GM23338 (cell line): ENCODE results near the gene LRMDA.

Experiments used
- CREB1 ChIP-seq: fragments of 250-450 bp; sonication (Bioruptor Pico); IDR thresholded peaks from 2 replicates; pipeline ENCODE4 v1.5.0; 2020; ENCODE audit warnings: low read depth, mild to moderate bottlenecking, moderate library complexity
- EZH2 ChIP-seq: fragments of 200-600 bp; sonication (generic); IDR thresholded peaks from one replicate; pipeline ENCODE4 v1.8.0; 2017; ENCODE audit warnings: antibody characterized with exemption, mild to moderate bottlenecking, low read depth; ENCODE audit not compliant: unreplicated experiment
- EZH2phosphoT487 ChIP-seq: fragments of 200-600 bp; sonication (generic); IDR thresholded peaks from one replicate; pipeline ENCODE4 v1.8.1; 2018; ENCODE audit warnings: antibody characterized with exemption; ENCODE audit not compliant: unreplicated experiment
- POLR2AphosphoS5 ChIP-seq: IDR thresholded peaks from 2 replicates; pipeline ENCODE4 v1.6.1; 2016; ENCODE audit warnings: antibody characterized with exemption, low read depth
- TF ChIP-seq, protein P1 (sequence below): IDR thresholded peaks from 2 replicates; pipeline ENCODE4 v1.6.1; 2016; ENCODE audit warnings: antibody characterized with exemption
- TF ChIP-seq, protein P2 (sequence below), 2 experiments: fragments of 200-600 bp in 1 of 2; sonication (generic) in 1 of 2; conservative IDR thresholded peaks; 2 replicates each; pipeline versions ENCODE4 v1.5.1 to v1.6.1; 2016 to 2017; ENCODE audit warnings: antibody characterized with exemption in 2 of 2, low read depth in 2 of 2, mild to moderate bottlenecking in 2 of 2, moderate library complexity in 1 of 2
- TF ChIP-seq, protein P3 (sequence below): IDR thresholded peaks from one replicate; pipeline ENCODE4 v1.6.1; 2018; ENCODE audit warnings: antibody characterized with exemption; ENCODE audit not compliant: unreplicated experiment

DNA sequence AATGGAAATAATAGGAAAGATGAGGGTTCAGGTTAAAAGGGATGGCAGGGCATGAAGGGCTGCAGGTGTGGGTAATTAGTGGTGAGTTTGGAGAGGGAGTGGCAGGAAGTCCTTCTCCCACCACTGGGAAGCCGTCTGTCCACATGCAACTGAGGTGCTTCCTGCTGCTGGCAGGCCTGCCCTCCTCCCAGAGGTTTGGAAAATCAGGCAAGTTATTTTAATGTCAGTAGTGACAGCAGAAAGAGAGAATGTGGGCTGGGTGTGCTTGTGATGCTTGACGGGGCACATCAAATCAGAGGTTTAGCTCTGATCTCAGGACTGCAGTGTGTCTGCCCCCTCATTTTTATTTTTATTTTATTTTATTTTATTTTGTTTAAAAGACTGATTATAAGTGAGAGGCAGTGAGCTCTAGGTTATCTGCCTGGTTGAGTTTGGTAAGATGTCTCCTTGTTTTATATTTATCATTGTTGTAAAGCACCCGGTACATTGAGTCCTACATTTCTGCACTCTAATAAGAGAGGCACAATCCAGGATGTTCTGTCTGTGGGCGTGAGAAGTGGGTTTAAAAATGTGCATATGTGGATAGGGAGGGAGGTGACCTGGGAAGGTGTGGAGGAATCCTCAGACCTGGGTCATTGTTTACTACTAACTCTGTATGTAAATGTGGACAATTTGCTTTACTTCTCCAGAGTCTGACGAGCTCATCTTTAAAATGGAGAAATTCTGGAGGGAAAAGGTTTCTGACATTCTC, 504.4 kb downstream of the LRMDA start:
- TF ChIP-seq, protein P1, sequence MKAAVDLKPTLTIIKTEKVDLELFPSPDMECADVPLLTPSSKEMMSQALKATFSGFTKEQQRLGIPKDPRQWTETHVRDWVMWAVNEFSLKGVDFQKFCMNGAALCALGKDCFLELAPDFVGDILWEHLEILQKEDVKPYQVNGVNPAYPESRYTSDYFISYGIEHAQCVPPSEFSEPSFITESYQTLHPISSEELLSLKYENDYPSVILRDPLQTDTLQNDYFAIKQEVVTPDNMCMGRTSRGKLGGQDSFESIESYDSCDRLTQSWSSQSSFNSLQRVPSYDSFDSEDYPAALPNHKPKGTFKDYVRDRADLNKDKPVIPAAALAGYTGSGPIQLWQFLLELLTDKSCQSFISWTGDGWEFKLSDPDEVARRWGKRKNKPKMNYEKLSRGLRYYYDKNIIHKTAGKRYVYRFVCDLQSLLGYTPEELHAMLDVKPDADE = no peak
- TF ChIP-seq, protein P2, sequence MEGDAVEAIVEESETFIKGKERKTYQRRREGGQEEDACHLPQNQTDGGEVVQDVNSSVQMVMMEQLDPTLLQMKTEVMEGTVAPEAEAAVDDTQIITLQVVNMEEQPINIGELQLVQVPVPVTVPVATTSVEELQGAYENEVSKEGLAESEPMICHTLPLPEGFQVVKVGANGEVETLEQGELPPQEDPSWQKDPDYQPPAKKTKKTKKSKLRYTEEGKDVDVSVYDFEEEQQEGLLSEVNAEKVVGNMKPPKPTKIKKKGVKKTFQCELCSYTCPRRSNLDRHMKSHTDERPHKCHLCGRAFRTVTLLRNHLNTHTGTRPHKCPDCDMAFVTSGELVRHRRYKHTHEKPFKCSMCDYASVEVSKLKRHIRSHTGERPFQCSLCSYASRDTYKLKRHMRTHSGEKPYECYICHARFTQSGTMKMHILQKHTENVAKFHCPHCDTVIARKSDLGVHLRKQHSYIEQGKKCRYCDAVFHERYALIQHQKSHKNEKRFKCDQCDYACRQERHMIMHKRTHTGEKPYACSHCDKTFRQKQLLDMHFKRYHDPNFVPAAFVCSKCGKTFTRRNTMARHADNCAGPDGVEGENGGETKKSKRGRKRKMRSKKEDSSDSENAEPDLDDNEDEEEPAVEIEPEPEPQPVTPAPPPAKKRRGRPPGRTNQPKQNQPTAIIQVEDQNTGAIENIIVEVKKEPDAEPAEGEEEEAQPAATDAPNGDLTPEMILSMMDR (conservative IDR thresholded peaks at IDR 0.05; ENCODE audit: low read depth in 2 of 2) = no peak
- TF ChIP-seq, protein P3, sequence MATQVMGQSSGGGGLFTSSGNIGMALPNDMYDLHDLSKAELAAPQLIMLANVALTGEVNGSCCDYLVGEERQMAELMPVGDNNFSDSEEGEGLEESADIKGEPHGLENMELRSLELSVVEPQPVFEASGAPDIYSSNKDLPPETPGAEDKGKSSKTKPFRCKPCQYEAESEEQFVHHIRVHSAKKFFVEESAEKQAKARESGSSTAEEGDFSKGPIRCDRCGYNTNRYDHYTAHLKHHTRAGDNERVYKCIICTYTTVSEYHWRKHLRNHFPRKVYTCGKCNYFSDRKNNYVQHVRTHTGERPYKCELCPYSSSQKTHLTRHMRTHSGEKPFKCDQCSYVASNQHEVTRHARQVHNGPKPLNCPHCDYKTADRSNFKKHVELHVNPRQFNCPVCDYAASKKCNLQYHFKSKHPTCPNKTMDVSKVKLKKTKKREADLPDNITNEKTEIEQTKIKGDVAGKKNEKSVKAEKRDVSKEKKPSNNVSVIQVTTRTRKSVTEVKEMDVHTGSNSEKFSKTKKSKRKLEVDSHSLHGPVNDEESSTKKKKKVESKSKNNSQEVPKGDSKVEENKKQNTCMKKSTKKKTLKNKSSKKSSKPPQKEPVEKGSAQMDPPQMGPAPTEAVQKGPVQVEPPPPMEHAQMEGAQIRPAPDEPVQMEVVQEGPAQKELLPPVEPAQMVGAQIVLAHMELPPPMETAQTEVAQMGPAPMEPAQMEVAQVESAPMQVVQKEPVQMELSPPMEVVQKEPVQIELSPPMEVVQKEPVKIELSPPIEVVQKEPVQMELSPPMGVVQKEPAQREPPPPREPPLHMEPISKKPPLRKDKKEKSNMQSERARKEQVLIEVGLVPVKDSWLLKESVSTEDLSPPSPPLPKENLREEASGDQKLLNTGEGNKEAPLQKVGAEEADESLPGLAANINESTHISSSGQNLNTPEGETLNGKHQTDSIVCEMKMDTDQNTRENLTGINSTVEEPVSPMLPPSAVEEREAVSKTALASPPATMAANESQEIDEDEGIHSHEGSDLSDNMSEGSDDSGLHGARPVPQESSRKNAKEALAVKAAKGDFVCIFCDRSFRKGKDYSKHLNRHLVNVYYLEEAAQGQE = no peak
- TF ChIP-seq EZH2 (no peak), POLR2AphosphoS5 (no peak), EZH2phosphoT487 (no peak), CREB1 (CRISPR knock-in tag) (no peak)
